ENCODE measurements around the gene BICDL2. TPM values are rescaled to one million over a fixed set of nuclear protein-coding genes. Genes with fewer than 3 reads are reported as not detected.
"Not testable (repeated sequence)": the region's sequence is repeated elsewhere in the genome, so short reads cannot be mapped to it uniquely, and the experiment has no call there.

The BICDL2 gene
- total and polyA plus RNA-seq, 9 of the 15 experiments (the other 6 are each of a cell fraction or from before 2014, with no cell fraction given) = 0.09 to 0.28 (median 0.09) TPM; not detected in 6

DNA sequence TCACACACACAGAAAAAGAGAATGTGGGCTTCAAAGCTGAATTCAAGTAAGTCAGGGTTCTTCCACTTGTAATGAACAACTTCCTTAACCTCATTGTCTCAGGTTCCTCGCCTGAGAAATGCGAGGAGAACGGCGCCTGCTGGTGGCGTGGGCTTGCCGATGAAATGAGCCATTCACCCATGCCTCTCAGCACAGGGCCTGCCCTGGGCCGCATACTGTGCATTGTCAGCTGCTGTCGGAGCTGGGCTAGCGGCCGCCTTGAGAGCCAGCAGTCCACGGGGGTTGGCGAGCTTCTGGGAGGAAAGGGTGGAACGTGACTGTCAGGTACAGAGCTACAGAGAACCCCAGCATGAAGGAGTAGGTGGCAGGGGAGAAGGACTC, 16.6 kb upstream of the BICDL2 start:
- WGBS (ENCODE audit: insufficient coverage, low coverage, missing lambda C conversion rate) = 51% methylated on average over 7 of the region's 13 CpGs
- H2AFZ ChIP-seq (ENCODE audit: low read depth, low read length); H3K36me3 ChIP-seq (ENCODE audit: control insufficient read depth, insufficient read depth, low read length); H3K9me1 ChIP-seq (ENCODE audit: control insufficient read depth, insufficient read depth, low read length); CTCF ChIA-PET (ENCODE audit: low intra/inter-chr PET ratio); H4K20me1 ChIP-seq (replicated peaks; ENCODE audit: control insufficient read depth, insufficient read depth, low read length); POLR2A ChIA-PET; H3K79me2 ChIP-seq (ENCODE audit: control insufficient read depth, insufficient read depth, low read length); H3K9me3 ChIP-seq (replicated peaks; ENCODE audit: control insufficient read depth, insufficient read depth, low read depth, low read length); H3K9ac ChIP-seq (ENCODE audit: insufficient read depth in 1 of 2, low read depth in 2 of 2, low read length in 2 of 2); H3K4me3 ChIP-seq; H3K27ac ChIP-seq (ENCODE audit: extremely low read depth, low read depth, low read length); BruUV-seq (replicated peaks); H3K4me2 ChIP-seq (ENCODE audit: insufficient read depth, low read length); in situ Hi-C loops (cut with MboI); DNase-seq (ENCODE audit: extremely low read depth in 1 of 4, low spot score in 3 of 4): not testable (repeated sequence)
- peaks cover under 1 to 19% of the 10 kb centered on the region in 2 experiments; a peak in 3 of 5 replicates for H3K27me3 ChIP-seq (ENCODE audit: control insufficient read depth in 2 of 2, insufficient read depth in 2 of 2, low read length in 2 of 2)
- peak in 1 of 2 experiments; percentile 3; a peak in 1 of 4 replicates for TF ChIP-seq RAD21 (CRISPR knock-in tag; conservative IDR thresholded peaks at IDR 0.05 in 1 of 2, IDR thresholded peaks at IDR 0.05 in 1 of 2)
- TF ChIP-seq, protein P1, sequence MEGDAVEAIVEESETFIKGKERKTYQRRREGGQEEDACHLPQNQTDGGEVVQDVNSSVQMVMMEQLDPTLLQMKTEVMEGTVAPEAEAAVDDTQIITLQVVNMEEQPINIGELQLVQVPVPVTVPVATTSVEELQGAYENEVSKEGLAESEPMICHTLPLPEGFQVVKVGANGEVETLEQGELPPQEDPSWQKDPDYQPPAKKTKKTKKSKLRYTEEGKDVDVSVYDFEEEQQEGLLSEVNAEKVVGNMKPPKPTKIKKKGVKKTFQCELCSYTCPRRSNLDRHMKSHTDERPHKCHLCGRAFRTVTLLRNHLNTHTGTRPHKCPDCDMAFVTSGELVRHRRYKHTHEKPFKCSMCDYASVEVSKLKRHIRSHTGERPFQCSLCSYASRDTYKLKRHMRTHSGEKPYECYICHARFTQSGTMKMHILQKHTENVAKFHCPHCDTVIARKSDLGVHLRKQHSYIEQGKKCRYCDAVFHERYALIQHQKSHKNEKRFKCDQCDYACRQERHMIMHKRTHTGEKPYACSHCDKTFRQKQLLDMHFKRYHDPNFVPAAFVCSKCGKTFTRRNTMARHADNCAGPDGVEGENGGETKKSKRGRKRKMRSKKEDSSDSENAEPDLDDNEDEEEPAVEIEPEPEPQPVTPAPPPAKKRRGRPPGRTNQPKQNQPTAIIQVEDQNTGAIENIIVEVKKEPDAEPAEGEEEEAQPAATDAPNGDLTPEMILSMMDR (IDR thresholded peaks at IDR 0.05 in 2 of 3, conservative IDR thresholded peaks at IDR 0.05 in 1 of 3; ENCODE audit: insufficient read depth in 2 of 3, low read depth in 1 of 3, low read length in 3 of 3) = peak in 1 of 3 experiments; percentile 9; a peak in 1 of 6 replicates
- H3K4me1 ChIP-seq (replicated peaks in 1 of 2; ENCODE audit: control insufficient read depth in 2 of 2, insufficient read depth in 2 of 2, low read length in 2 of 2) = peaks cover 3 to 29% of the 10 kb centered on the region in 2 experiments; a peak in 4 of 5 replicates
- FAIRE-seq (peak; percentile 77), ATAC-seq (0 out of 3 replicates have a peak, but pooled peaks have one; percentile 16)
- intact Hi-C loops (cut with micrococcal nuclease) = loop anchor here (10.0 kb wide), 1 partner anchor 121 kb away; no protein-coding TSS in a partner anchor

DNA sequence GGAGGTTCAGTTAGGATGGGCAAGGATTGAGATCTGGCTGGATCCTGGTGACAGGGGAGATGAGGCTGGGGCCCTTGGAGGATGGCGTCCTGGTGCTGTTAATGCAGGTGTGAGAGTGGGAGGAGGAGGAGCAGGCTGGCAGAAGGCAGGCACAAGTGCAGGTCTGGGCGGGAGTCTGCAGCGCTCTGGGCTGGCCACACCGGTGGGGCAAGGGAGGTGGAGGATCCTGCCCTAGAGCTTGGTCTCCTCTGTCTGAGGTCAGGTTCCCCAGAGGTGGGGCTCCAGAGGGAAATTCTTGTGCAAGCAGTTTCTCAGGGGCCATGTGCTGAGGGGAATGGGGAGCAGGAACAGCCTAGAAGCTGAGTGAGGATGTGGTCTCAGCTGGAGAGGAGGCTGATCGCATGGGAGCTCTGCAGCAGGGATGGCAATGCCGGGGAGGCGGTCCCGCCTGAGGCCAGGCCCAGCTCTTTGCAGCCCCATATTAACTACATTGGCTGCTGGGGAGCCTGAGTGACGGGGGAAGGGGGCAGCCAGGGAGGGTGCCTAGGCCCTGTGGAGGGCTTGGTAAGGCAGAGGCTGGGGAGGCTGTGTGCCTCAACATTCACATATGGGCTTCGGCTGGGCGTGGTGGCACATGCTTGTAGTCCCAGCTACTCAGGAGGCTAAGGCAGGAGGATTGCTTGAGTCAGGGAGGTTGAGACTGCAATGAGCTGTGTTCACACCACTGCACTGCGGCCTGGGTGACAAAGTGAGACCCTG, 16.0 kb upstream of the BICDL2 start:
- H3K9ac ChIP-seq (ENCODE audit: insufficient read depth in 1 of 2, low read depth in 2 of 2, low read length in 2 of 2); H3K79me2 ChIP-seq (ENCODE audit: control insufficient read depth, insufficient read depth, low read length); in situ Hi-C loops (cut with MboI); H3K4me3 ChIP-seq; BruUV-seq (replicated peaks); DNase-seq (ENCODE audit: extremely low read depth in 1 of 4, low spot score in 3 of 4); H3K9me3 ChIP-seq (replicated peaks; ENCODE audit: control insufficient read depth, insufficient read depth, low read depth, low read length); ATAC-seq; H3K9me1 ChIP-seq (ENCODE audit: control insufficient read depth, insufficient read depth, low read length); POLR2A ChIA-PET; H2AFZ ChIP-seq (ENCODE audit: low read depth, low read length); FAIRE-seq; H3K27ac ChIP-seq (ENCODE audit: extremely low read depth, low read depth, low read length); H4K20me1 ChIP-seq (replicated peaks; ENCODE audit: control insufficient read depth, insufficient read depth, low read length); H3K36me3 ChIP-seq (ENCODE audit: control insufficient read depth, insufficient read depth, low read length); CTCF ChIA-PET (ENCODE audit: low intra/inter-chr PET ratio); H3K4me2 ChIP-seq (ENCODE audit: insufficient read depth, low read length): not testable (repeated sequence)
- intact Hi-C loops (cut with micrococcal nuclease) = loop anchor here (10.0 kb wide), 1 partner anchor 122 kb away; no protein-coding TSS in a partner anchor
- 36% methylated on average over 9 of the region's 12 CpGs for WGBS (ENCODE audit: insufficient coverage, low coverage, missing lambda C conversion rate)
- peaks cover 2 to 21% of the 10 kb centered on the region in 2 experiments; a peak in 3 of 5 replicates for H3K27me3 ChIP-seq (ENCODE audit: control insufficient read depth in 2 of 2, insufficient read depth in 2 of 2, low read length in 2 of 2)
- H3K4me1 ChIP-seq (replicated peaks in 1 of 2; ENCODE audit: control insufficient read depth in 2 of 2, insufficient read depth in 2 of 2, low read length in 2 of 2) = peaks cover 3 to 23% of the 10 kb centered on the region in 2 experiments; a peak in 3 of 5 replicates

Data from K562 (cell line).